ENCODE results near the gene GSDMA.
"Not testable (repeated sequence)": the region's sequence is repeated elsewhere in the genome, so short reads cannot be mapped to it uniquely, and the experiment has no call there.

GSDMA gene

DNA sequence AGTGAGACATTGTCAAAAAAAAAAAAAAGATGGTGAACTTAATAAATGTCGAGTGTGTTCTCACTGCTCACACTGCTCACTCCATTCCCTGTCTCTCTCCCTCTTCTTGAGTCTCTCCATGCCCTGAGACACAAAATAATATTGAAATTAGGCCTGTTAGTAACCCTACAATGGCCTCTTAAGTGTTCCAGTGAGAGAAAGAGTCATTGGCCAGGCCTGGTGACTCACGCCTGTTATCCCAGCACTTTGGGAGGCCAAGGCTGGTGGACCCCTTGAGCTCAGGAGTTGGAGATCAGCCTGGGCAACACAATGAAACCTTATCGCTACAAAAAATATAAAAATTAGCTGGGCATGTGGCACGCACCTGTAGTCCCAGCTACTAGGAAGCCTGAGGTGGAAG lies 36.3 kb downstream of the GSDMA start:
- no peak for DNase-seq

DNA sequence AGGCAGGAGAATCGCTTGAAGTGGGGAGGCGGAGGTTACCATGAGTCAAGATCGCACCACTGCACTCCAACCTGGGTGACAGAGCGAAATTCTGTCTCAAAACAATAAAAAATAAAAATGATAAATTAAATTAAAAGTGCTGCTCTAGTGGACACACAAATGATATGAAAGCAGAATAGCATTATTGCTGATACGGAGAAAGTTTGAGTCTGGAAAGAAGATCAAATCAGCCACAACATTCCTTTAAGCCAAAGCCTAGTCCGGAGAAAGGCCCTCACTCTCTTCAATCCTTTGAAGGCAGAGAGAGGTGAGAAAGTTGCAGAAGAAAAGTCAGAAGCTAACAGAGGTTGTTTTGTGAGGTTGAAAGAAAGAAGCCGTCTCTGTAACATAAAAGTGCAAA lies 37.4 kb downstream of the GSDMA start:
- no peak for DNase-seq

- DNase-seq, result not testable (repeated sequence)
Observed at GRCh38 chr17:40001335-40001734, 38.5 kb downstream of the GSDMA start.

- no peak for DNase-seq
Observed at GRCh38 chr17:40004072-40004471, 41.3 kb downstream of the GSDMA start.

DNA sequence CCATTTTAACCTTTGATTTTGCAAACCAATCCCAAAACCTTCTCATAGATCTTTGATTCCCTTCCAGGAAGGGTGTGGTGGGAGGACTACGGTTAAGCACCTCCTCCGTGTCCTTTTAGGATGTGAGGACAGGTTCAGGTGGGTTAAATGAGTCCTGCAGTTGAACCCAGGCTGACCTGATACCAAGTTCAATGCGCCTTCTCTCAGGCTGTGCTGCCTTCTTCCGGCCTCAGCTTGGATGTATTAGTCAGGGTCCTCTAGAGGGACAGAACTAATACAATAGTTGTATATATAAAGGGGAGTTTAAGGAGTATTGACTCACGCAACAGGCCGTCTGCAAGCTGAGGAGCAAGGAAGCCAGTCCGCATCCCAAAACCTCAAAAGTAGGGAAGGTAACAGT lies 41.9 kb downstream of the GSDMA start:
- no peak for DNase-seq

- DNase-seq, result no peak
Observed at GRCh38 chr17:40005520-40005919, 42.7 kb downstream of the GSDMA start.

GRCh38 chr17:40010946-40011500 lies 48.2 kb downstream of the GSDMA start:
- DNase-seq, result not testable (repeated sequence)

DNA sequence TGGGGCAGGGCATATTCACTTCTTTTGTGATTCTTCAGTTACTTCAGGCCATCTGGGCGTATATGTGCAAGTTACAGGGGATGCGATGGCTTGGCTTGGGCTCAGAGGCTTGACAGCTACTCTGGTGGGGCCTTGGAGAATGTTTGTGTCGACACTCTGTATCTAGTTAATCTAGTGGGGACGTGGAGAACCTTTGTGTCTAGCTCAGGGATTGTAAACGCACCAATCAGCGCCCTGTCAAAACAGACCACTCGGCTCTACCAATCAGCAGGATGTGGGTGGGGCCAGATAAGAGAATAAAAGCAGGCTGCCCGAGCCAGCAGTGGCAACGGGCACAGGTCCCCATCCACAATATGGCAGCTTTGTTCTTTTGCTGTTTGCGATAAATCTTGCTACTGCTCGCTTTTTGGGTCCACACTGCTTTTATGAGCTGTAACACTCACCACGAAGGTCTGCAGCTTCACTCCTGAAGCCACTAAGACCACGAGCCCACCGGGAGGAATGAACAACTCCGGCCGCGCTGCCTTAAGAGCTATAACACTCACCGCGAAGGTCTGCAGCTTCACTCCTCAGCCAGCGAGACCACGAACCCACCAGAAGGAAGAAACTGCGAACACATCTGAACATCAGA lies 49.3 kb downstream of the GSDMA start:
- DNase-seq, result not testable (repeated sequence)

DNA sequence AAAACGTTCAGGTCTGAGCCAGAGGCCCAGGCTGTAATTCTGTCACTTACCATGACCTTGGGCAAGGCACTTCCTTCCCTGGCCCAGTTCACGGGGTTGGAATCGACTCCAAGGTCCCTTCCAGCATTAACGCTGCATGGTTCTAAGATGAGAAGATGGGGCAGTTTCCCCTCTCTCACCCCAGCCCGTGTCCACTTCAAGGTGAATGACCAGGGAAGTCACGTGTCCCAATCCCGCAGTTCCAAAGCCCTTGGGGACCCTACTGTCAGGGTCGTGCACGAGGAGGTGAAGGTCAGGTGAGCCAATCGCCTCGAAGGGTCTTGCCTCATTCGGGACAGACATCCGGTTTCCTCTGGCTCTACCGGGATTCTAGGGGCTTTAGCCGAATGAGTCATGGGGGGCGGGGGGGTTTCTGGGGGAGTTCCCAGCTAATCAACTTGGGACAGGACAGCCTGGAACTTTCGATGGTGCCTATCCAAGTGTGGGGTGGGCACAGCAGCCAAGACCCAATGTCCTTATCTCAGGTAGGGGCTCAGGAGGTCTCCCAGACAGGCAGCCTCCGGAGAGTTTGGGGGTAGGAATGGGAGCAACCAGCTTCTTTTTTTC lies 51.7 kb downstream of the GSDMA start:
- no peak for DNase-seq

GRCh38 chr17:40015005-40015997 lies 52.5 kb downstream of the GSDMA start, which contains the start of gene CSF3:
TSS of gene CSF3 (plus strand) at chr17:40015440. CDS start at chr17:40015475, 35 bp downstream.
- no peak for DNase-seq

DNA sequence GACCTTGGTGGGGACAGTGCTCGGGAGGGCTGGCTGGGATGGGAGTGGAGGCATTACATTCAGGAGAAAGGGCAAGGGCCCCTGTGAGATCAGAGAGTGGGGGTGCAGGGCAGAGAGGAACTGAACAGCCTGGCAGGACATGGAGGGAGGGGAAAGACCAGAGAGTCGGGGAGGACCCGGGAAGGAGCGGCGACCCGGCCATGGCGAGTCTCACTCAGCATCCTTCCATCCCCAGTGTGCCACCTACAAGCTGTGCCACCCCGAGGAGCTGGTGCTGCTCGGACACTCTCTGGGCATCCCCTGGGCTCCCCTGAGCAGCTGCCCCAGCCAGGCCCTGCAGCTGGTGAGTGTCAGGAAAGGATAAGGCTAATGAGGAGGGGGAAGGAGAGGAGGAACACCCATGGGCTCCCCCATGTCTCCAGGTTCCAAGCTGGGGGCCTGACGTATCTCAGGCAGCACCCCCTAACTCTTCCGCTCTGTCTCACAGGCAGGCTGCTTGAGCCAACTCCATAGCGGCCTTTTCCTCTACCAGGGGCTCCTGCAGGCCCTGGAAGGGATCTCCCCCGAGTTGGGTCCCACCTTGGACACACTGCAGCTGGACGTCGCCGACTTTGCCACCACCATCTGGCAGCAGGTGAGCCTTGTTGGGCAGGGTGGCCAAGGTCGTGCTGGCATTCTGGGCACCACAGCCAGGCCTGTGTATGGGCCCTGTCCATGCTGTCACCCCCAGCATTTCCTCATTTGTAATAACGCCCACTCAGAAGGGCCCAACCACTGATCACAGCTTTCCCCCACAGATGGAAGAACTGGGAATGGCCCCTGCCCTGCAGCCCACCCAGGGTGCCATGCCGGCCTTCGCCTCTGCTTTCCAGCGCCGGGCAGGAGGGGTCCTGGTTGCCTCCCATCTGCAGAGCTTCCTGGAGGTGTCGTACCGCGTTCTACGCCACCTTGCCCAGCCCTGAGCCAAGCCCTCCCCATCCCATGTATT lies 53.5 kb downstream of the GSDMA start:
- DNase-seq, result no peak

DNA sequence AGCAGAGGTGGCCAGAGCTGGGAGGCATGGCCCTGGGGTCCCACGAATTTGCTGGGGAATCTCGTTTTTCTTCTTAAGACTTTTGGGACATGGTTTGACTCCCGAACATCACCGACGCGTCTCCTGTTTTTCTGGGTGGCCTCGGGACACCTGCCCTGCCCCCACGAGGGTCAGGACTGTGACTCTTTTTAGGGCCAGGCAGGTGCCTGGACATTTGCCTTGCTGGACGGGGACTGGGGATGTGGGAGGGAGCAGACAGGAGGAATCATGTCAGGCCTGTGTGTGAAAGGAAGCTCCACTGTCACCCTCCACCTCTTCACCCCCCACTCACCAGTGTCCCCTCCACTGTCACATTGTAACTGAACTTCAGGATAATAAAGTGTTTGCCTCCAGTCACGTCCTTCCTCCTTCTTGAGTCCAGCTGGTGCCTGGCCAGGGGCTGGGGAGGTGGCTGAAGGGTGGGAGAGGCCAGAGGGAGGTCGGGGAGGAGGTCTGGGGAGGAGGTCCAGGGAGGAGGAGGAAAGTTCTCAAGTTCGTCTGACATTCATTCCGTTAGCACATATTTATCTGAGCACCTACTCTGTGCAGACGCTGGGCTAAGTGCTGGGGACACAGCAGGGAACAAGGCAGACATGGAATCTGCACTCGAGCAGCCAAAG lies 54.7 kb downstream of the GSDMA start:
- DNase-seq, result no peak

DNA sequence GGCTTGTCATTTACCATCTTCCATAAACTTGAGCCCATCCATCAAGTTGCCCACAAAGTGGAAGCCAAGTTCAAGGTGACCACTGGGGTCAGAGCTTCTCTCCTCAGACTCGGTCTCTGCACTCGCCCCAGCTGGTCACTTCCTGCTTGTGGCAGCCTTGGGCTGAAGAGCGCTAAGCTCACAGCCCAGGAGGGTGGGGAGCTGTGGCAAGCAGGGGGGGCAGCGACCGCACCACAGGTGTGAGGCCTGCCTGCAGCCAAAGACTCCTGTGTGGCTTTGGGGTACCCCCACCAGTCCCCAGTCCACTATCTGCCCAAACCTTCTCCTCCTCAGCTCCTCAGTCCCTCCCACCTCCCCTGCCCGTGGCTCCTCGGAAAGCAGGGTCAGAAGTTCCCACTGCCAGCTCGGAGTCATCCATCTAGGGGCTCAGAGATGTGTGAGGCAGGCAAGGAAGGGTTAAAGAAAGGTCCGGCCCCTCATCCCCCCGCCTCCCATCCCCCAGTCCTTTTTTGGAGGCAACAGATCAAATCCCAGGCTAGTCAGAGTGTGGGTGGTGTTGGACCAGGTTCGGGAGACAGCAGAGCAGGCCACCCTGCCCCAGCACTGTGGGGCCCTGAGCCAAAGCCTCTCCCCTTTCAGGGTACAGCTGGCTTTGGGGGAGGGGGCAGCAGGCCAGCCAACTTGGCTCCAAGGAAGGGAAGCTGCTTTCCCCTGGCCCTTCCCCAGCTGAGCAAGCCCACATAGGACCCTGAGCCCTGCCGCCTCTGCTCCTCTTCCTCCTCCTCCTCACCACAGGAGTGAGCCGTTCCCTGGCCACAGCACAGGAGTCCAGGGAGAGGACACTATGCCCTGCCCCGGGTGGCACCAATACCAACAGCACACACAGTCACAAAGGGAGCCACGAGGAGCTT lies 55.7 kb downstream of the GSDMA start:
- no peak for DNase-seq

- DNase-seq, result no peak
Observed at GRCh38 chr17:40019140-40019991, 56.6 kb downstream of the GSDMA start.

GRCh38 chr17:40020146-40020545 lies 57.3 kb downstream of the GSDMA start:
- no peak for DNase-seq

GRCh38 chr17:40021451-40021971 lies 58.7 kb downstream of the GSDMA start:
- no peak for DNase-seq

GRCh38 chr17:40022497-40022896 lies 59.7 kb downstream of the GSDMA start:
- DNase-seq, result no peak

- DNase-seq, result no peak
Observed at GRCh38 chr17:40022961-40023541, 60.2 kb downstream of the GSDMA start.

All from stimulated activated CD8-positive, alpha-beta memory T cell treated with anti-CD3 and anti-CD28 coated beads, Interleukin-4, amount 100 ng/mL, for 48 hours (primary cell).